Measurements from ENCODE around the gene MRPL14. TPM values are rescaled to one million over a fixed set of nuclear protein-coding genes. Genes with fewer than 3 reads are reported as not detected.

Gene MRPL14
- total and polyA plus RNA-seq, 9 of the 15 experiments (the other 6 are each of a cell fraction or from before 2014, with no cell fraction given) = 126 to 424 (median 165) TPM

- BruUV-seq (replicated peaks) = no TSS peak
- H3K27ac ChIP-seq (ENCODE audit: extremely low read depth, low read depth, low read length) = no peak overlapping the region
- peaks cover 14% of the 10 kb centered on the region for H4K20me1 ChIP-seq (replicated peaks; ENCODE audit: control insufficient read depth, insufficient read depth, low read length)
- FAIRE-seq (peak; percentile 75), ATAC-seq (peak; percentile 84), DNase-seq (ENCODE audit: extremely low read depth in 1 of 4, low spot score in 3 of 4) (peak; percentile 56 to 73 (median 64))
- no peaks in the 10 kb centered on the region for H3K9me1 ChIP-seq (ENCODE audit: control insufficient read depth, insufficient read depth, low read length)
- no peaks in the 10 kb centered on the region for H3K9me3 ChIP-seq (replicated peaks; ENCODE audit: control insufficient read depth, insufficient read depth, low read depth, low read length)
- H3K4me2 ChIP-seq (ENCODE audit: insufficient read depth, low read length) = no peak overlapping the region
- intact Hi-C loops (cut with micrococcal nuclease) (loop anchor here (1.0 to 10.0 kb wide), 4 partner anchors 56 to 238 kb away; partner anchors contain the start of gene NFKBIE), in situ Hi-C loops (cut with MboI) (no loop called here)
- no peak overlapping the region for H3K9ac ChIP-seq (ENCODE audit: insufficient read depth in 1 of 2, low read depth in 2 of 2, low read length in 2 of 2)
- peaks cover 0 to 4% of the 10 kb centered on the region in 2 experiments; a peak in 3 of 5 replicates for H3K4me1 ChIP-seq (replicated peaks in 1 of 2; ENCODE audit: control insufficient read depth in 2 of 2, insufficient read depth in 2 of 2, low read length in 2 of 2)
- peaks cover 58% of the 10 kb centered on the region for H3K36me3 ChIP-seq (ENCODE audit: control insufficient read depth, insufficient read depth, low read length)
- no peak overlapping the region for H2AFZ ChIP-seq (ENCODE audit: low read depth, low read length)
- no peaks in the 10 kb centered on the region for H3K27me3 ChIP-seq (ENCODE audit: control insufficient read depth in 2 of 2, insufficient read depth in 2 of 2, low read length in 2 of 2)
- no peaks in the 10 kb centered on the region for H3K79me2 ChIP-seq (ENCODE audit: control insufficient read depth, insufficient read depth, low read length)
- H3K4me3 ChIP-seq = no peak overlapping the region
- POLR2A ChIA-PET = interaction anchor here (0.6 to 2.4 kb wide), 6 partner anchors 13 to 900 kb away, joined by 3 to 14 read pairs (median 4); partner anchors contain the start of gene HSP90AB1
- CTCF ChIA-PET (ENCODE audit: low intra/inter-chr PET ratio) = interaction anchor here (0.5 to 2.2 kb wide), 7 partner anchors 55 to 332 kb away, joined by 3 to 15 read pairs (median 4); partner anchors contain the start of gene NFKBIE
- 60% methylated on average over 3 of the region's 3 CpGs for WGBS (ENCODE audit: insufficient coverage, low coverage, missing lambda C conversion rate)
- TF ChIP-seq ZNF445 (CRISPR knock-in tag; IDR thresholded peaks at IDR 0.05; ENCODE audit: low read depth) (no peak), SP2 (IDR thresholded peaks at IDR 0.05; ENCODE audit: extremely low read depth, low read depth, low read length, poor library complexity, severe bottlenecking) (no peak), RAD21 (CRISPR knock-in tag; conservative IDR thresholded peaks at IDR 0.05 in 1 of 2, IDR thresholded peaks at IDR 0.05 in 1 of 2) (peak; percentile 64 to 75), FOXA3 (CRISPR knock-in tag; conservative IDR thresholded peaks at IDR 0.05 in 1 of 2, IDR thresholded peaks at IDR 0.05 in 1 of 2) (0 out of 4 replicates have a peak, but pooled peaks of 1 of the 2 experiments have one; percentile 21), JUND (IDR thresholded peaks at IDR 0.05; ENCODE audit: borderline replicate concordance, low read depth, low read length) (peak; percentile 34; the same call in 1 of the 2 replicates), JUND (tag; IDR thresholded peaks at IDR 0.05; ENCODE audit: borderline replicate concordance, low read depth, low read length) (no peak), ZNF695 (CRISPR knock-in tag; IDR thresholded peaks at IDR 0.05) (no peak), RCOR1 (IDR thresholded peaks at IDR 0.05; ENCODE audit: borderline replicate concordance in 1 of 2, low read depth in 2 of 2, low read length in 2 of 2) (0 out of 4 replicates have a peak, but pooled peaks of 1 of the 2 experiments have one; percentile 18), STAG1 (CRISPR knock-in tag; IDR thresholded peaks at IDR 0.05; ENCODE audit: borderline replicate concordance) (peak; percentile 79; the same call in 1 of the 2 replicates), CEBPG (CRISPR knock-in tag; IDR thresholded peaks at IDR 0.05) (peak; percentile 46; the same call in 1 of the 2 replicates), CEBPG (tag; conservative IDR thresholded peaks at IDR 0.05 in 1 of 2, IDR thresholded peaks at IDR 0.05 in 1 of 2) (no peak), ZNF274 (IDR thresholded peaks at IDR 0.05; ENCODE audit: borderline replicate concordance, low read depth, low read length) (no peak), MAFK (IDR thresholded peaks at IDR 0.05; ENCODE audit: low read length) (0 out of 2 replicates have a peak, but pooled peaks have one; percentile 9), ZKSCAN1 (IDR thresholded peaks at IDR 0.05; ENCODE audit: low read depth, low read length) (no peak), SMC3 (conservative IDR thresholded peaks at IDR 0.05; ENCODE audit: insufficient read depth, low read depth, low read length) (peak; percentile 69)
- TF ChIP-seq, protein P1, sequence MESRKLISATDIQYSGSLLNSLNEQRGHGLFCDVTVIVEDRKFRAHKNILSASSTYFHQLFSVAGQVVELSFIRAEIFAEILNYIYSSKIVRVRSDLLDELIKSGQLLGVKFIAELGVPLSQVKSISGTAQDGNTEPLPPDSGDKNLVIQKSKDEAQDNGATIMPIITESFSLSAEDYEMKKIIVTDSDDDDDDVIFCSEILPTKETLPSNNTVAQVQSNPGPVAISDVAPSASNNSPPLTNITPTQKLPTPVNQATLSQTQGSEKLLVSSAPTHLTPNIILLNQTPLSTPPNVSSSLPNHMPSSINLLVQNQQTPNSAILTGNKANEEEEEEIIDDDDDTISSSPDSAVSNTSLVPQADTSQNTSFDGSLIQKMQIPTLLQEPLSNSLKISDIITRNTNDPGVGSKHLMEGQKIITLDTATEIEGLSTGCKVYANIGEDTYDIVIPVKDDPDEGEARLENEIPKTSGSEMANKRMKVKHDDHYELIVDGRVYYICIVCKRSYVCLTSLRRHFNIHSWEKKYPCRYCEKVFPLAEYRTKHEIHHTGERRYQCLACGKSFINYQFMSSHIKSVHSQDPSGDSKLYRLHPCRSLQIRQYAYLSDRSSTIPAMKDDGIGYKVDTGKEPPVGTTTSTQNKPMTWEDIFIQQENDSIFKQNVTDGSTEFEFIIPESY (CRISPR knock-in tag; IDR thresholded peaks at IDR 0.05) = peak; percentile 71
- TF ChIP-seq, protein P2, sequence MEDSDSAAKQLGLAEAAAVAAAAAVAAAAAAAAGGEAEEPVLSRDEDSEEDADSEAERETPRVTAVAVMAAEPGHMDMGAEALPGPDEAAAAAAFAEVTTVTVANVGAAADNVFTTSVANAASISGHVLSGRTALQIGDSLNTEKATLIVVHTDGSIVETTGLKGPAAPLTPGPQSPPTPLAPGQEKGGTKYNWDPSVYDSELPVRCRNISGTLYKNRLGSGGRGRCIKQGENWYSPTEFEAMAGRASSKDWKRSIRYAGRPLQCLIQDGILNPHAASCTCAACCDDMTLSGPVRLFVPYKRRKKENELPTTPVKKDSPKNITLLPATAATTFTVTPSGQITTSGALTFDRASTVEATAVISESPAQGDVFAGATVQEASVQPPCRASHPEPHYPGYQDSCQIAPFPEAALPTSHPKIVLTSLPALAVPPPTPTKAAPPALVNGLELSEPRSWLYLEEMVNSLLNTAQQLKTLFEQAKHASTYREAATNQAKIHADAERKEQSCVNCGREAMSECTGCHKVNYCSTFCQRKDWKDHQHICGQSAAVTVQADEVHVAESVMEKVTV (CRISPR knock-in tag; IDR thresholded peaks at IDR 0.05) = peak; percentile 48
Measured at GRCh38 chr6:44096612-44097011, 30.6 kb downstream of the MRPL14 start.

Data from K562 (cell line).